ENCODE data around the gene ATP8B4. TPM values are rescaled to one million over a fixed set of nuclear protein-coding genes. Genes with fewer than 3 reads are reported as not detected.

The ATP8B4 gene
- polyA plus RNA-seq, 12 donors: 2.4 to 4.8 (median 3.4) TPM; not detected in 2

DNA sequence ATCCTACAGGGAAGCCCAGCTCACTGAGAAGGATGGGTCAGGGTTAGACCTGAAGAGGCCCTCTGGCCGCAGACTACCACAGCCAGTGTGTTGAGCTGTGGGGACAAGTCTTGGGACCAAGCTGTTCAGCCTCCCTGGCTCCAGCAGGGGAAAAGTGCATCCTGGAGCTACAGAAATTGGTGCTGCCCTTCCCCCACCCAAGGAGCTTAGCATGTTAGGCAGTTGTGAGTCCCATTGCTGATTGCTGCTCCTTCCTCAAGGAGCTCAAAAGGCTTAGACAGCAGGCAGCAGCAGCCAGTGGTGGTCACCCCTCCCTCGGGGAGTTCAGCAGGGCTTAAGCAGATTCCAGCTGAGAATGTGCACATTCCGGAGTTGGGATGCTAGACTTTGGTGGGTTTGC, 165.6 kb downstream of the ATP8B4 start:
- DNase-seq: no peak

DNA sequence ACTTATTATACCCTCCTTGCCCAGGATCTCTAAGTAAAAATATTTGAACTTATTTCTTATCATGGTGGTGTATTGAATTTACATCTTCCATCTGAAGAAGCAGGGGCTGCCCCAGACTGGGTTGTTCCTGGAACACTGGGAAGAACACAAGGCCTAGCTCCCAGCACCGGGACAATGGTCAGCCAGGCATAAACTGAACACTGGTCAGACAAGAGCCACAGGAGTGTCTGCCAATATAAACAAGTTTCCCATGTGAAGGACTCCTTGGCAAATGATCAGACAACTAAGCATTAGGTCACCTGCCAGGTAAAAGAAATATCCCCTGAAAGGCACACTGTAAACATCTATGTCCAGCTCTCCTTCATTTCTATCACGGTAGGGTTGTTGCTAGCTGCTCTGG, 172.4 kb downstream of the ATP8B4 start:
- DNase-seq: no peak

DNA sequence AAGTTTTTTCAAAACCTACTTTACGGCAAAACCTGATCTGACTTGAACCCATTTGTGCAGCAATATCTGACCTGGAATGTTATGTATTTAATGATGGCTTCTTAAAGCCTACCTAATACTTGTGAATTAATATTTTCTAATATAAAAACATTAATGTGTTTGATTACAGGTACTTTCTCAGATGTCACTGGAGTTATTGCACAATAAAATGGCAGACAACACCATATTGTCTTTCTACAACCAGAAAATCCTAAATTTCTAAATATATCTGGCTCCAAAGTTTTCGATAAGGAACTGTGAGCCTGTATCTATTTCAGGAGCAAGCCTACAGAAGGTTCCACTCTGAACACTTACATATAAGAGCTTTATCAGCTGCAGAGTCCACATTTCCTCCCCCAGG, 184.5 kb downstream of the ATP8B4 start:
- DNase-seq: no peak

DNA sequence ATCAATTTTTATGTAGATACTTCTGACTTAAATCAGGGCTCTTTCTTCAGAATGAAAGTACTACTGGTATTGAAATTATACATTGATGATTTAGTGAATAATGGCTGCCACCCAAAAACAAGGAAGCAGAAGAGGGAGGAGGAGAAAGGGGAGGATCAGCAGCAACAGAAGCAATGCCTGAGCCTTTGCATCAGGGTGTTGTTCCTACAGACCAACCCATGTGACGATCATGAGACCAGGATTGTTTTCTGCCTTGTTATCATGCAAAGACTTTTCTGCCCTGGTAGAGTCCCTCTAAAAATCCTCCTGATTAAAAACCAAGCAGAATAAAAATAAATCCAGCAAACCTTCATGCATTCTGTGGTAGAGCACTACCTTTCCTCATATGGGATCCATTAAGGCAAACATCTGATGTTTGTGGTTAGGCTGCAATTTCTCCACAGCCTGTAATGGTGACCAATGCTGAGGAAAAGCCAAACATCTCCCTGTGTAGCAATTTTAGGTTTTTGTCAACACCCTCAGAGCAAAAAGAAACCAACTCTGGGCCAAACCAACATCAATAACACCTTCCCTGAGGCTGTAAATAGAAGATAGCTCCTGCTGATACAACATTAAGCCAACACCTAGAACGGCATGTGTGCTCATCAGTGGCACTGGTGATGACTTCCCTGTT, 191.7 kb downstream of the ATP8B4 start:
- no peak for DNase-seq

DNA sequence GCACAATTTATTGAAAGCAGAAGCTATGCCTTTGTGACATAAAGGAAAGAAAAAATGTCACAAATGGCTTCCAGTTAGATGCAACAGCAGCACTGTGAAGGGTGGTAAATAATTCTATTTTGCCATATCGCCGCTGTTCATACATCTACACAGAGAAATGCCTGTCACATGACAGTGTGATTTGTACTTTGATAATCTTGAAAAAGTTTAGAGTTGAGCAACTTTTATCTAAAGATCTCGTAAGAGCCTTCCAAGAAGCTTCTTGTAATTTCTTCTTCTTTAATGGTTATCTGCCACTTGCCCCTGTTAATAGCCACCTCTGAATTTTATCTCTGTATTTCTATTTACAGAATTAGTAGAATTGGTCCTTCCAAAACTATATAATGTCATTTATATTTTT, 192.3 kb downstream of the ATP8B4 start:
- DNase-seq: no peak

DNA sequence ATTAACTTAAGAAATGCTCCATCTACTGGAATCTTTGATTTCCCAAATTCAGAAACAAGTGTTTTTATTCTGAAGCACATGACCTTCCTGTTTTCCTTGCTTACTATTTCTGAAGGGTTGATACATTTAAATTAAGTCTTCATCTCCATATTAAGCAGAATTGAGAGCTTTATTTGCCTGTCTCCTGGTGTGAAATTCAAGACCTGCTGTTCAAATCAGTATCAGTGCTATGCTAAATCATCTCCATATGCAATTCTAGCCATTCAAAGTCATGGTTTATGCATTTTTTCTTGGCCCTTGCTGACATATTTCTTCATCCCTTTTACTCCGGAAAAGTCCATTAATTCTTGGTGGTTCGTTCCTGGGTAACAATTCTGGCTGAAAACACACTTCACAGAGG, 195.4 kb downstream of the ATP8B4 start:
- no peak for DNase-seq

DNA sequence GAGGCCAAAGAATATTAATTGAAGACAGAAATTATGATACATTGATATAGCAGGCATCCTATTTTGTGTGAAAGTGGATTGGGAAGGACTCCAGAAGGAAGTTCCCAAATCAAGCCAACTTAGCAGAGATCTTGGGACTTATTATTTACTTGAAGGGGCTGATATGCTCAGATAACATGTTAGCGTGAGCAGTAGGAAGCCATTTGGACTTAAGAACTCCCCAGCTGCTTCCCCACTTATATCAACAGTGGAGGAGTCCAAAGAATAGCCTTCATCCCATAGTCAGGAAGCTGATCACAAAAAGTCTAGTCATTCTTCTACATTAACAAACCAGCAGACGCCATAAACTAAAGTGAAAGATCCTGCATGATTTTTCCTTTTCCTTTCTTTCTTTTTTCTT, 200.0 kb downstream of the ATP8B4 start:
- no peak for DNase-seq

DNA sequence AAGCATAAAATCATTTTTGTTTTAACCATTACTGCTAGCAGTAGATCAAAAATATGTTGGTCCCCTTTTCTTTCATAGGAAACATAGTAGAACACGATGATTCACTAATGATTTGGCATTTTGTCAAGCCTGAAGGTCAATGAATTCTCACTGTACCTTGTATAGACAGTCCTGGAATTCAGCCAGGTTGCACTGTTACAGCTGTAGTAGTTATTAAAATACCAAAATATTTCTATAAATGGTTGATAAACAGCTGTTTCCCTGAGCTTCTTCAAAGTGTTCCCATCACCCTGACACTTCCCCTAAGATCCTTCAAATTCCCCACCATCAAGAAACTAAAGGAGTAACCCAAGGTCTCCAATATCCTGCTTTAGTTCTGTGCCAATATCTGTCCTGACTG, 200.9 kb downstream of the ATP8B4 start:
- DNase-seq: no peak

DNA sequence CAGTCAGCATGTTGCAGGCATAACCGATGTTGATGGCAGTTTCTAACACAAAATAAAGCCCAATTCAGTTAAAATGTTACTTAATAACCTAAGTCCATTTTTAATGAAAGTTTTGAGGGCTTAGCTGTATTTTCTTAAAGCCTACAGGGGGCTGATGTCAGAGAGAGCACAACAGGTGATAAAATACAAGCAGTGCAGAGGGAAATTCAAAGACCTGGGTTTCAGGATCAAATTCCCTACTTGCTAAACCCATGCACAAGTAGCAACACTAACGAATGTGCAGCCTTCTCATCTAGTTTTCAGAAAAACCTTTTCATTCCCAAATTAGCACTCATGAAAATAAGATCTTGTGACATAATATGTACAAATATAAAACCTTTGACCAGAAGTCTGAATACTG, 202.0 kb downstream of the ATP8B4 start:
- DNase-seq: no peak

DNA sequence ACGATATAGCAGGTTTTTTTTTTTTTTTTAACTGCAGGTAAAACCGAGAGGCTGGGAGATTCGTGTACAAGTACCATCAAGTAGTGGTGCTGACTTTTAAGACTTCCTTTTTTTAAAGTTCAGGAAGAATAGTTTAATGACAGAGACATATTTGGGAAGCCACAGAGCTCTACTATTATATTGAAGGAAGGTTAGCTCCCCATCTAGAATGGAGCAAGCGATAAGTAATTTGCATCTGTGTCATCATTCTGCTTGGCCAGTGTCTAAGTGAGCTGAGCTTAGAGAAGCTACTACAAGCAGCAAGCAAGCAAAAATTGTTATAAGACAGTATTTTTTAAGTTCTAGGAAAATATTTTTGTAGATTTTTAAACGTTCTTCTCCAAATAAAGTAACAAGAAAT, 203.2 kb downstream of the ATP8B4 start:
- no peak for DNase-seq

DNA sequence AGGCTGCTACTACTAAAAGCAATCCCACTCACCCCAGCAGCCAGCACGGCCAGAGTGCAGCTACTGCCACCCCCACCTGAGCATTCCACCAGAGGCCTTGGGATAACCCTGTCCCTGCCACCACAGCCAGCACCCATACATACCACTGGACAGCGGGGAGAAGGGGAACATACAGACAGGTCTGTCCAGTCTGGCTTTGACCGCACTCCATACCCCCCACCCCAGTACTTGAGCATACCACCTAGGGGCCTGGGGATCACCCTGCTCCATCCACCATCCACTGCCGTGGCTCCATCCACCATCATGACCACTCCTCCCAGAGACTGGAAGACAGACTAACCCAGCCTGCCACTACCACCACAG, 210.1 kb downstream of the ATP8B4 start:
- no peak for DNase-seq

DNA sequence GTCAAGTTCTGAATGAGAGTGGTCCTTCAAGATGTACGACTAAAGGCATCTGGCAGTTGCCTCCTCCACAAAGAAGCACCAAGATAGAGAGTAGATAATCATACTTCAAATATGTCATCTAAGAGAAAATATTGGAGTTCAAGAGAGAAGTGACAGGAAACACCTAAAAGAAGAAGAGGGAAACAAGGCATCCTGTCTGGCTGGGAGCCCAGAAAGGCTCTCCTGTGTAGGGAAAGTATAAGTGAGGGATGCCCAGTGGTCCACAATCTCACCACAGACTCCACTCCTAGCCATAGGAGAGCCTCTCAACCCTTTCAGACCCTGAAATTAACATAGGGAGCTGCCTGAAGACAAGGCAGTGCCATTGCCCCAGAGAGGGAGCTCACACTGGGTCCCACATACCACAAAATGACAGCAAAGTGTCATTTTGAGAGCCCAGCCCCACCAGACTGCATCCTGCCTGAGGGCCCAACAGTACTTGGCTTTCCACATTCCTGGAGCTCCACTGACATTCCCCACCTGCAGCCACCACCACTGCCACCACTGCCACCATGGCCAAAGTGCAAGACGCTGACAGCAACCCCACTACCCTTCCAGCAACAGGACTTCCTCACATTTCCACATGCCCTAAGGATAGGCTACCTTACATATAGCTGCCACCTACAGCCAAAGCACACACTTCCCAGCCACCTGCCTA, 210.6 kb downstream of the ATP8B4 start:
- DNase-seq: no peak

DNA sequence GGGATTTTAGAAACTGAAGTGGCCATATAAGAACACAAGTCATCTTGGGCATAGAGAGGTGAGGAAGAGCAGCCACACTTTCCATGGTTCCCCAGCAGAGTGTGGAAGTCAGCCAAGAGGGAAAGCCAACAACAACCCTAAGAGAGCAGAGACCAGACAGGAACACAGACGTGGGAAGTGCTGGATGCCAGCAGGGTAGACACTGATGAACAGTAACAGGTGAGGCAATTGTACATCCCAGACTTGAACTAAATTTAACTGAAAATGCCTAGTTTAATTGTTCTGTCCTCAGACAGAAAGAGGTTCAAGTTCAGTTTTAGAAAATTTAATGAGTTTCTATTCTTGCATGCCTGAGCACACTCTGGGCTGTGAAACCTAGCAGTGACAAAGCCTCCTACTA, 212.1 kb downstream of the ATP8B4 start:
- no peak for DNase-seq

DNA sequence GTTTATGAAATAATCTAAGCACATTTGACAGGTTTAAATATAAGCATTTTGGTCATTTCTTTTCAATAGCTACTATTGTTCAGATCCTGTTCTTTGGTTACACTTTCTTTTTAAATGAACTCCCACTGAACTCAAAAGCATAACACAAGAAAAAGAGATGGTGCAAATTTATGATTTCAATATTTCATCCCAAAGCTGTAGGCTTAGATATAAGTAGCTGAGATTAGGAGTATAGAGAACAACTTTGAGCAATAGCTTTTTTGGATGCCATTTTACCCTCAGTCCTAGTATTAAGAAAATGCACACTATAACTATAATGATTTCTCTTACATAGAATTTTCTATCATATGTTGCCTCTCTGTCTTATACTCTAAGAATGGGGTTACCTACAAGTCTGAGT, 213.8 kb downstream of the ATP8B4 start:
- no peak for DNase-seq

DNA sequence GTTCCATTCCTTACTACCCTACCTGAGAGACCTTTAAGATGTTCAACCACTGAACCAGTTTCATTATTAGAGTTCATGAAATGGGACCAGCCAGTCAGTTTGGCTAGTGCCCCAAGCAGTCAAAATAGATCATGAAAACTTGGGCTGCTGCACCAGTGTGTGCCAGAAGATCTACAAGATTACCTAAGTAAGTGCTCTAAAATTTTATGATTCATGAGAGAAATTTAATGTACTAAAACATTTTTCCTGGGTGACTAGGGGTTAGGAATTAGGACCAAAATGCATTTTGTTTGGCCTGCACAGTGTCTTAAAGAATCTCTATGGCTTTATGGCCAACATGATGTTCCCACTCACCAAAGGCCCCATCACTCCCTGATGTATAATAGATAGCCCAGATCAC, 214.7 kb downstream of the ATP8B4 start:
- DNase-seq: no peak

DNA sequence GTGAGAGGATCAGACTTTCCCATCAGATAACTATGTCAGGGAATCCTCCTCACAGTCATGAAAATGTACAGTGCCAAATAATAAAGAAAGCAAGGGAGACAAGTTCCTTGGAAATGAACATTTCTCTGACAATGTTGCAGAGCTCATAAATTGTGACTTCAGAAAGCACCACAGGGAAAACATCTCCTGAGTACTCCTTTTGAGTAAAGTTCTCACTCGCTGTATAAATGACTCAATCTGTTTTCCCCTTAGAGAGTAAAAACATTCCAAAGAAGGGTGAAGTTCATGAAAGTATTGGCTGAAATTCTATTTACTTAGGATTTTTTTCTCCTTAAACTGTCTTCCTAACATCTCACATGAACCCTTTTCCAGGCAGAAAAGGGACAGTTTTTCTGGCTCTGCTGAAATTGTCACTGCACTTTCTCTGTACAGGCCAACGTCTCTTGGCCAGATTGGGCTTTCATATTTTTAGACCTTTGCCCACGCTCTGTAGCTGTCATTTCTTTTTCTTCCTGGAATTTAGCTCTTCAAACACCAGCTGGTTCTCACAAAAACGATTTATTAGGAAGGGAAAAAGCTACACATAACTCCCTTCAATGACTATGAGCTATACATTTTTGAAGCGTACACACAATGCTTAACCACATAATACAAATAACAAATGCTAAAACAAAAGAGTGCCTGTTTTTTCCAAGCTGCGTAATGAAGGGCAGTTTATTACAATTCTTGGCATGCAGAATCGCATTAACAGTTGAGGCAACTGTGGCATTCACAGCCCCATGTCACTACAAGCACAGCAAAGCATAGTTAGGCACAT, 216.1 kb downstream of the ATP8B4 start:
- DNase-seq: peak; percentile 79

DNA sequence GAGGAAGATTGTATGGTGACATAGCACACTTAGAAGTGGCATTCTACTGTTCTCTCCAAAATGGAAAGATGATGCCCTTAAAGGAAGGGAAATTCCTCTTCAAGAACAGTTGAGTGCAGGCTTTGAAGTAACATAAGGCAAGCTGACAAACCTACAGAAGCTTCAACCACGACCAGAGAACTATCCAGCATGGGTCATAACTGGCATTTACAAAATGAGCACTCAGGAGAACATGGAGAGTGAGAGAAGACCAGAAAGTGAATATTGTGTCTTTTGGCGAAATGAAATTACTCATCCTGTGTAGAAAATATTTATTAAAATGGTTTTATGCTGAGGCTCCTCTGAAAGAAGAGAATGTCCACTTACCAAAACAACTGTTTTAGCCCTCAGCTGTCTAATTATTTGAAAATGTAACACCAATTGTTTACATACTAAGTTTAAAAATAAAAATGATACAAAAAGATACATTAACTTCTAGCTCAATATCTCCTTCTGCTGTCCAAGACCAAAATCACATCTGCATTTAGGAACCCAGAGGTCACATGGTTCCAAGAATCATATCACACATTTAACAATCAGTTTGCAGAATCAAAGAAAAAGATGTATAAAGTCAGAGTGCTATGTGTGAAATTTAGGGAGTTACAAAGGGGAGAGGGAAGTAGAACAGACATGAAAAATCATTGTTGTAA, 216.9 kb downstream of the ATP8B4 start:
- DNase-seq: no peak

DNA sequence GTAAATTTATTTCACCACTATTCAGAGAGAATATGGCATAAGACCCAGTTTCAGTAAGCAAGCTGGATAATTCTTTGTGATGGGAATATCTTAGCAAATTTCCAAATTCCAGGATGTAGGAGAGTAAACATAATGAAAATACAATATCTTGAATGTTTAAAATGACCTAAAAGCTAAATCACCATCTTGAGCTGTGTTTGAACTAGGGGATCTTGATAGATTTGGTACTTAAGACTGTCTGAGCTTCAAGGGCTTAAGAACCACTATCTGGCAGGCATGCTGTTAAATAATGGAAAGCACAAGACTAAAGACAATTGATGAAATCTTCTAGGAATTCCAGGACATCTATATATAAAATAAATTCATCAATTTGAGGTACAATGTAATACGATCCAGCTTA, 217.7 kb downstream of the ATP8B4 start:
- no peak for DNase-seq

DNA sequence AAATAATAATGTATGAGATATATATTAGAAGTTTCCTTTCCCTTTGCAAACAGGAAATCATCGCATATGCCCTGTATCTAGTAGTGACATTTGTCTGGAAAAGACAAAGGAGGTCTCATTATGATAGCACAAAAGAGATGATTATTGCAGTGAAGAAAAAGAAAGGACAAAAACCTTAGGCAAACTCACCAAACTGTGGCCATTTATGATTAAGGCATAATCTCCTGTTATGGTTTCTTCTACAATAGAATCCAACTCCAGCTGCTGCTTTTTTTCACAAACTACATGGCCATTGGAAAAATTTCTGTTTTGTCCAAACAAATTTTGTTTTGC, 218.2 kb downstream of the ATP8B4 start:
- DNase-seq: no peak

DNA sequence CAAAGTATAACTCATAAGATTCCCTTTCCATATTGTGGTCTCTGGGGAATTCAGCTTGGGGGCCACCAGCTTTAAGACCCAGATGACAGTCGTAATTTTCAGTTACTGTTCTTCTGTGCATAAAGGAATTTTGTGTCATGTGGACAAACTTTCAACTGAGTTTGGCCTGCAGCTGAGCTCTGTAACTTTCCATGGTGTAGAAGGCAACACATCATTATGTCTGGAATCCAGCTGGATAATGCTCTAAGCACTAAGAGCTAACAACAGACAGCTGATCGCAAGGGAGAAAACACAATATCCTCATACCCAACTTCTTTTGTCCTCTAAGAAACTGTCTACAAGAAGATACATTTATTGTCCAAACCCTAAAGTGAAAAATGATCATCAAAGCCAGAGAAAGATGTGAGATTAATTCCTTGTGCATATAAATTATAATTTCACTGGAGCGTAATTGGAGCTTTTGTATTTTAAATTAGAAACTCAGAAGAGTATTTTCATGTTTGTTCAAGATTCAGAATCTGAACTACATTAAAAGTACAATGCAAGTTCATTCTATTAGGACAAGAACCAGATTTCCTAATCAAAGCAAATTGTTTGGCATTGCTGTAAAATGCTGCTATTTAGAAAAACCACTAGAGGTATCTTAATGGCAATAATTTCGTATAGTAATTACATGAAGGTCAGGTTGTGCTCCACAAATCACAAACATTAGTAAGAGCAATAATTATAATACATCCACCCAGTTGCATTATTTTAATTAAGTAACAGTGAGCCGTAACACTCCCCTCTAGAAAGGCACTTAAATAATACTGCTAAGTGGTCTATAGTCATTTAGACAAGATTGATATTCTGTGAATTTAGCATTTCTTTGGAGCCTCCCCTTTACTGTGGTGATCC, 218.8 kb downstream of the ATP8B4 start:
- peak; percentile 84 for DNase-seq

DNA sequence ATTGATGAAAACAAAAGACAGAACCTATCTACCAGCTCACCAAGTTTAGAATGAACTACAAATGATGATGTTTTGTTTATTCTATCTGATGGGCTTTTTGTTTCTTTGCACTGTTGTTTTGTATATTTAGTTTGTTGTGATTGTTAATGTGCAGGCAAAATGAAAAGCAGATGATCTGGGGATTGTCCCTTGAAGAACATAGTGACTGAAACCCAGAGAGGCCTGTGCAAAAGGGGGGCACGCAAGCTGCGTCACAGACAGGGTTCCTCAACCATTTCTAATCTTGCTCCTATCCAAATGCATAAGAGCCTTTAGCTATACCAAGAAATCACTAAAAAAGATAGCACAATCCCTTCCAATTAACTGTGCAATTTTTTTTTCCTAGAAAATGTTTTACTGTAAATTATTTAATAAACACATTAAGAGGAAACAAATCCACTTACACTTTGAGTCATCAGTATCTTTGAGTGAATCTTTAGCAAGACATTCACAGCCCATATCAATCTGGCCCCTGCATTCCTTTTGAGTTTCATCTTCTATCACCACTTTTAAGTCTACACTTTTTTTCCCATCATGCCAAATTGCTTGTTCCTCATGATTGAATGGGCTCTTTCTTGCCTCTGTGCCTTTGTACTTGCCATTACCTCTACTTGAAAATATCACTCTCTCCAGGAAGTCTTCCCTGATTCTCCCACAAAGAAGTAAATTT, 220.3 kb downstream of the ATP8B4 start:
- no peak for DNase-seq
